ENCODE measurements around the gene LZTR1. TPM values are rescaled to one million over a fixed set of nuclear protein-coding genes. Genes with fewer than 3 reads are reported as not detected.
"Not testable (repeated sequence)": the region's sequence is repeated elsewhere in the genome, so short reads cannot be mapped to it uniquely, and the experiment has no call there.

Gene LZTR1
- total and polyA plus RNA-seq, 8 donors: 43.0 to 71.9 (median 58.3) TPM

DNA sequence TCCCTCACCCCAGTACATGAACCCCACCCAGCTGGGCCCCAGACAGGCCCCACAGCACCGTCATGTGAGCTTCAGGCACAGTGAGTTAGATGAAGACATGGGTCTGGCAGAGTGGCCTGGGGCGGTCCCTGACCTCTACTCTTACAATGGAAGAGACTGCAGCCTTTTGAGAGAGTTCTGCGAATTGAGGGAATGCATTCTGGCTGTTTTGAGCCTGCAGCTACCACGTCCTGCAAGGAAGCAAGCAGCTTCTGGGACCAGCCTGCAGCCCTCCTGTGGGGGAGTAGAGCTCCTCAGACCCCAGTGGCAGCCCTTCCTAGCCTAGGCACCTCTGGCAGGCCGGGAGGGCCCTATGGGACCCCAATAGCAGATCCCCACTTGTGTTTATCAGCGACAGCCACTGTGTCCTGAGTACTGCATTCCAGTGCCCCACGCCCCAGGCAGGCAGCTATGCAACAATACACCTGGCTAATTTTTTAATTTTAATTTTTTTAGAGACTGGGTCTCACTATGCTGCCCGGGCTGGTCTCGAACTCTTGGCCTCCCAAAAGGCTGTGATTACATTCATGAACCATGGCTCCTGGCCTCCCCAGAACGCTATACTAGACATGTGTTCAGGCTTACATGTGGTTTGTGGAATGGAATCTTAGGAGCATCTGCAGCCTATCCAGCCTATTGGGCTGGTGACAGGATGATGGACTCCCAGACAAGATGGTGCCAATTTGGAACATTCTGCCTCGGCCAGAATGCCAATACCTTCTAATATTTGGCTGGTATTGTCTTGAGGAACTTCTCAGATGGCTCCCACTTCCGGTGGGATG is 51.0 kb downstream of the LZTR1 start:
- no peak overlapping the region for H3K27ac ChIP-seq
- no peaks in the 10 kb centered on the region for H3K36me3 ChIP-seq
- peaks cover 4 to 52% of the 10 kb centered on the region in 2 donors for H3K27me3 ChIP-seq
- DNase-seq: peak in 1 of 4 donors; percentile 47
- intact Hi-C loops (cut with DNase I): no loop called here
- H3K4me3 ChIP-seq: no peak overlapping the region
- H3K4me1 ChIP-seq: peaks cover 5 to 6% of the 10 kb centered on the region in 2 donors
- TF ChIP-seq, protein P1, sequence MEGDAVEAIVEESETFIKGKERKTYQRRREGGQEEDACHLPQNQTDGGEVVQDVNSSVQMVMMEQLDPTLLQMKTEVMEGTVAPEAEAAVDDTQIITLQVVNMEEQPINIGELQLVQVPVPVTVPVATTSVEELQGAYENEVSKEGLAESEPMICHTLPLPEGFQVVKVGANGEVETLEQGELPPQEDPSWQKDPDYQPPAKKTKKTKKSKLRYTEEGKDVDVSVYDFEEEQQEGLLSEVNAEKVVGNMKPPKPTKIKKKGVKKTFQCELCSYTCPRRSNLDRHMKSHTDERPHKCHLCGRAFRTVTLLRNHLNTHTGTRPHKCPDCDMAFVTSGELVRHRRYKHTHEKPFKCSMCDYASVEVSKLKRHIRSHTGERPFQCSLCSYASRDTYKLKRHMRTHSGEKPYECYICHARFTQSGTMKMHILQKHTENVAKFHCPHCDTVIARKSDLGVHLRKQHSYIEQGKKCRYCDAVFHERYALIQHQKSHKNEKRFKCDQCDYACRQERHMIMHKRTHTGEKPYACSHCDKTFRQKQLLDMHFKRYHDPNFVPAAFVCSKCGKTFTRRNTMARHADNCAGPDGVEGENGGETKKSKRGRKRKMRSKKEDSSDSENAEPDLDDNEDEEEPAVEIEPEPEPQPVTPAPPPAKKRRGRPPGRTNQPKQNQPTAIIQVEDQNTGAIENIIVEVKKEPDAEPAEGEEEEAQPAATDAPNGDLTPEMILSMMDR (IDR thresholded peaks at IDR 0.05): no peak
- H3K9me3 ChIP-seq: no peaks in the 10 kb centered on the region
- peak; percentile 16 for ATAC-seq

- intact Hi-C loops (cut with DNase I): no loop called here
- Histone ChIP-seq H3K27me3 (peaks cover 4 to 49% of the 10 kb centered on the region in 2 donors), H3K4me1 (peaks cover 5 to 6% of the 10 kb centered on the region in 2 donors), H3K36me3 (no peaks in the 10 kb centered on the region), H3K4me3 (no peak overlapping the region), H3K9me3 (no peaks in the 10 kb centered on the region), H3K27ac (no peak overlapping the region)
- no peak for ATAC-seq
- no peak for DNase-seq
- TF ChIP-seq, protein P1 (IDR thresholded peaks at IDR 0.05): no peak
Measured at GRCh38 chr22:21033895-21034294, 51.8 kb downstream of the LZTR1 start.

DNA sequence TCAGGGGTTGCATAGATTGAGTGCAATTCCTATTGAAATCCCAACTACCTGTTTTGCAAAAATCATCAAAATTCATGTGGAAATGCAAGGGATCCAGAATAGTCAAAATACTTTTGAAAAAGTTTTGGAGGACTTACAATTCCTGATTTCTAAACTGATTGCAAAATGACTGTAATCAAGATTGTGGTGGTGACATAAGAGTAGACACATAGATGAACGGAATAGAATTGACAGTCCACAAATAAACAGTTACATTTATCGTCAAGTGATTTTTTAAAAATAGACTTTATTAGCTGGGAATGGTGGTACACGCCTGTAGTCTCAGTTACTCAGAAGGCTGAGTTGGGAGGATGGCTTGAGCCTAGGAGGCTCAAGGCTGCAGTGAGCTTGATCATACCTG is 52.9 kb downstream of the LZTR1 start:
- ATAC-seq (no peak), DNase-seq (no peak)
- no peak overlapping the region for H3K4me3 ChIP-seq
- H3K27me3 ChIP-seq: peaks cover 4 to 38% of the 10 kb centered on the region in 2 donors
- H3K27ac ChIP-seq: no peak overlapping the region
- TF ChIP-seq, protein P1 (IDR thresholded peaks at IDR 0.05): no peak
- H3K36me3 ChIP-seq: no peaks in the 10 kb centered on the region
- no peaks in the 10 kb centered on the region for H3K9me3 ChIP-seq
- peaks cover 5 to 6% of the 10 kb centered on the region in 2 donors for H3K4me1 ChIP-seq
- intact Hi-C loops (cut with DNase I): no loop called here

DNA sequence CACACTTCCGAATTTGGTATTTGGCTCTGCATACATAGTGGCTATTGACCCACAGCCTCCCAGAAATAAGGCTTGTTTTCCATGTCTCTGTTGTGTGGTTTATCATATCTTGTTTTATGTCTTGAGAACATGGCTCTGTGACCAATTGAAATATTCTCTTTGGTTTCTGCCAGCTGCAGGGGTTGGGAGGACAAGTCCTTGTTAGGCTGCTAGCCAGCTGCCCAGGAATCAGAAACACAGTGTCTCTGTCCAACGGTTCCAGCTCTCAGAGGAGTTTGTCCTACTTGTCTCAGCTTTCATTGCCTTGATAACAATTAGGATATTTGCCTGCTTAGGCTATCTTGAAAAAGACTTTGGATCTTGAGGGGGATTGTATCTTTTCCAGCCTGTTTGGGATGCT is 56.3 kb downstream of the LZTR1 start:
- no peak overlapping the region for H3K27ac ChIP-seq
- ATAC-seq (no peak), DNase-seq (peak in 1 of 4 donors; percentile 33)
- no peaks in the 10 kb centered on the region for H3K36me3 ChIP-seq
- H3K4me1 ChIP-seq: no peaks in the 10 kb centered on the region
- intact Hi-C loops (cut with DNase I): no loop called here
- H3K4me3 ChIP-seq: no peak overlapping the region
- H3K9me3 ChIP-seq: no peaks in the 10 kb centered on the region
- peaks cover 0 to 15% of the 10 kb centered on the region in 2 donors for H3K27me3 ChIP-seq
- TF ChIP-seq, protein P1 (IDR thresholded peaks at IDR 0.05): no peak

DNA sequence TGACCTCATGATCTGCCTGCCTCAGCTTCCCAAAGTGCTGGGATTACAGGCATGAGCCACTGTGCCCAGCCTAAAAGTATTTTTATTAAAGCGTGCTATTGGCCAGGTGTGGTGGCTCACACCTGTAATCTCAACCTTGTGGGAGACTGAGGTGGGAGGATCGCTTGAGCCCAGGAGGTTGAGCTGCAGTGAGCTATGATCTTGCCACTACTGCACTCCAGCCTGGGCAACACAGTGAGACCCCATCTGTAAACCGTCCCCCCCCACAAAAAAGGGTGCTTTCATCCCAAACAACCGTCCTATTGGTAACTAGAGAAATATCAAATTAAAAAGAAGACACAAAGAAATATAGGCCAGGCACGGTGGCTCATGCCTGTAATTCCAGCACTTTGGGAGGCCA is 57.1 kb downstream of the LZTR1 start:
- H3K27ac ChIP-seq; H3K9me3 ChIP-seq; DNase-seq; intact Hi-C loops (cut with DNase I); H3K4me3 ChIP-seq; ATAC-seq; H3K4me1 ChIP-seq; H3K36me3 ChIP-seq: not testable (repeated sequence)
- peaks cover 0 to 17% of the 10 kb centered on the region in 2 donors for H3K27me3 ChIP-seq

Data from left lung (tissue), 10 donors.